Hepatocyte (in vitro differentiated cells): ENCODE data around the gene ZP1. TPM values are rescaled to one million over a fixed set of nuclear protein-coding genes. Genes with fewer than 3 reads are reported as not detected.

ENCODE experiments used
- DNase-seq: peaks from one replicate; pipeline ENCODE4 v3.0.0-alpha.2; 2016; ENCODE audit warnings: low spot score
- H2AFZ ChIP-seq: fragments of 200-600 bp; sonication (generic); 2 replicates; pipeline ENCODE4 v1.6.0; 2016; ENCODE audit warnings: antibody characterized with exemption, mild to moderate bottlenecking
- H3K27ac ChIP-seq: fragments of 200-600 bp; sonication (generic); 2 replicates; pipeline ENCODE4 v1.5.1; 2016; ENCODE audit warnings: mild to moderate bottlenecking
- H3K27me3 ChIP-seq: fragments of 200-600 bp; sonication (generic); 2 replicates; pipeline ENCODE4 v1.6.1; 2016
- H3K36me3 ChIP-seq: fragments of 200-600 bp; sonication (generic); replicated peaks from 2 replicates; pipeline ENCODE4 v1.5.1; 2016; ENCODE audit warnings: low read depth; ENCODE audit not compliant: insufficient read depth
- H3K4me1 ChIP-seq: fragments of 200-600 bp; sonication (generic); 2 replicates; pipeline ENCODE4 v1.5.1; 2016; ENCODE audit warnings: mild to moderate bottlenecking, moderate library complexity; ENCODE audit not compliant: insufficient read depth
- H3K4me2 ChIP-seq: fragments of 200-600 bp; sonication (generic); 2 replicates; pipeline ENCODE4 v1.6.0; 2016
- H3K4me3 ChIP-seq: fragments of 200-600 bp; sonication (generic); 2 replicates; pipeline ENCODE4 v1.5.1; 2016; ENCODE audit warnings: mild to moderate bottlenecking
- H3K79me2 ChIP-seq: fragments of 200-600 bp; sonication (generic); 2 replicates; pipeline ENCODE4 v1.6.0; 2017; ENCODE audit warnings: mild to moderate bottlenecking
- H3K9me2 ChIP-seq: fragments of 200-600 bp; sonication (generic); replicated peaks from 2 replicates; pipeline ENCODE4 v1.6.0; 2017; ENCODE audit warnings: mild to moderate bottlenecking; ENCODE audit not compliant: insufficient read depth
- H3K9me3 ChIP-seq: fragments of 200-600 bp; sonication (generic); 2 replicates; pipeline ENCODE4 v1.5.1; 2016; ENCODE audit warnings: low read depth, mild to moderate bottlenecking
- H4K20me1 ChIP-seq: fragments of 200-600 bp; sonication (generic); 2 replicates; pipeline ENCODE4 v1.6.0; 2016; ENCODE audit warnings: mild to moderate bottlenecking; ENCODE audit not compliant: insufficient read depth, poor library complexity, severe bottlenecking
- EZH2 ChIP-seq: fragments of 200-600 bp; sonication (generic); IDR thresholded peaks from 2 replicates; pipeline ENCODE4 v1.6.1; 2016; ENCODE audit warnings: antibody characterized with exemption, mild to moderate bottlenecking, borderline replicate concordance
- EZH2phosphoT487 ChIP-seq: fragments of 200-600 bp; sonication (generic); IDR thresholded peaks from one replicate; pipeline ENCODE4 v1.6.1; 2018; ENCODE audit warnings: antibody characterized with exemption, mild to moderate bottlenecking, low read depth, moderate library complexity; ENCODE audit not compliant: unreplicated experiment, severe bottlenecking
- WGBS: methylation state at CpG from one replicate; pipeline ENCODE4 v1.1.6; 2016; ENCODE audit warnings: low lambda C conversion rate; ENCODE audit errors: missing lambda C conversion rate; 5-methylcytosine and 5-hydroxymethylcytosine counted together
- polyA plus RNA-seq: library from polyadenylated mRNA; unstranded; fragments of >200 nt; fragmentation: Nextera tagmentation; extraction: Ambion mirVana; gene quantifications from 2 replicates; pipeline ENCODE4 v1.2.1, GENCODE V29; 2016
- total RNA-seq: library from RNA; depleted of rRNA; stranded (reverse); fragments of >200 nt; gene quantifications from 2 replicates; pipeline ENCODE4 v1.2.3, GENCODE V29; 2014
- TF ChIP-seq, protein P1 (sequence below): fragments of 200-600 bp; sonication (generic); IDR thresholded peaks from 2 replicates; pipeline ENCODE4 v1.5.1; 2016; ENCODE audit warnings: antibody characterized with exemption, mild to moderate bottlenecking; ENCODE audit not compliant: poor library complexity

Gene ZP1
- total and polyA plus RNA-seq, 2 experiments from 2014 or later: 1.6 TPM; not detected in 1

DNA sequence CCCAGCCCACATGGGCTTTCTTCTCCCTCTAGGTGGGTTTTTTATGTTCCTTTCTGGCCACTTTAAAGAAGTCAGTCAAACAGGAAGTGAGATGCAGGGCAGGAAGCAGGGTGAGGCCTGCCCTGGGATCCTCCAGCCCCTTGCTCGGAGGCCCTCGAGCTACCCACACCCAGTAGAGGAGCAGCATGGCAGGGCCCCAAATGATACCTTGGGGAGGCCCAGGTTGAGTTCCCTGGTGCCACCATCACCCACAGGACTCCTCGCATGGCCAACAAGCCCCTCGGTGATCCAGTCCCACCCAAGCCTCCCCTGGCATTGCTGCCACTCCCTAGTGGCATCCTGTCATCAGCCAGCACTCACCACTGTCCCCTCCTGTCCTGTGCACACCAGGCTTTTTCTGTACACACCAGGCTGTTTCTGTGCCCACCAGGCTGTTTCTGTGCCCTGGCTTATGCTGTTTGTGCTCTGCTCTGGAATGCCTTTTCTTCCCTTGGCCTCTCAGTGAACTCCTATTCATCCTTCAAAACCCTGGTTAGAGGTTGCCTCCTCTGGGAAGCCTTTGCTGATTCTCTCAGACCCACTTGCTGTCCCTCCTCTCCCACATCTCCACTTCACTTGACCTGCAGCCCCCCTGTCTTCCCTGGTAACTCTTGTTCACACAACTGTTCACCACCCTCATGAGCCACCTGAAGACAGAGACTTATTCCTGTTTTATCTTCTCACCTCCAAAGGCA is 8.4 kb upstream of the ZP1 start:
- Histone ChIP-seq H2AFZ (no peak overlapping the region), H3K79me2 (no peaks in the 10 kb centered on the region), H3K9me3 (no peaks in the 10 kb centered on the region), H3K27me3 (no peaks in the 10 kb centered on the region), H3K4me1 (no peaks in the 10 kb centered on the region), H3K27ac (no peak overlapping the region), H3K4me2 (no peak overlapping the region), H3K9me2 (no peaks in the 10 kb centered on the region), H4K20me1 (no peaks in the 10 kb centered on the region), H3K4me3 (no peak overlapping the region), H3K36me3 (no peaks in the 10 kb centered on the region)
- TF ChIP-seq EZH2phosphoT487 (no peak), EZH2 (no peak)
- TF ChIP-seq, protein P1, sequence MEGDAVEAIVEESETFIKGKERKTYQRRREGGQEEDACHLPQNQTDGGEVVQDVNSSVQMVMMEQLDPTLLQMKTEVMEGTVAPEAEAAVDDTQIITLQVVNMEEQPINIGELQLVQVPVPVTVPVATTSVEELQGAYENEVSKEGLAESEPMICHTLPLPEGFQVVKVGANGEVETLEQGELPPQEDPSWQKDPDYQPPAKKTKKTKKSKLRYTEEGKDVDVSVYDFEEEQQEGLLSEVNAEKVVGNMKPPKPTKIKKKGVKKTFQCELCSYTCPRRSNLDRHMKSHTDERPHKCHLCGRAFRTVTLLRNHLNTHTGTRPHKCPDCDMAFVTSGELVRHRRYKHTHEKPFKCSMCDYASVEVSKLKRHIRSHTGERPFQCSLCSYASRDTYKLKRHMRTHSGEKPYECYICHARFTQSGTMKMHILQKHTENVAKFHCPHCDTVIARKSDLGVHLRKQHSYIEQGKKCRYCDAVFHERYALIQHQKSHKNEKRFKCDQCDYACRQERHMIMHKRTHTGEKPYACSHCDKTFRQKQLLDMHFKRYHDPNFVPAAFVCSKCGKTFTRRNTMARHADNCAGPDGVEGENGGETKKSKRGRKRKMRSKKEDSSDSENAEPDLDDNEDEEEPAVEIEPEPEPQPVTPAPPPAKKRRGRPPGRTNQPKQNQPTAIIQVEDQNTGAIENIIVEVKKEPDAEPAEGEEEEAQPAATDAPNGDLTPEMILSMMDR: no peak
- WGBS: 89% methylated on average over 4 of the region's 4 CpGs
- no peak for DNase-seq

DNA sequence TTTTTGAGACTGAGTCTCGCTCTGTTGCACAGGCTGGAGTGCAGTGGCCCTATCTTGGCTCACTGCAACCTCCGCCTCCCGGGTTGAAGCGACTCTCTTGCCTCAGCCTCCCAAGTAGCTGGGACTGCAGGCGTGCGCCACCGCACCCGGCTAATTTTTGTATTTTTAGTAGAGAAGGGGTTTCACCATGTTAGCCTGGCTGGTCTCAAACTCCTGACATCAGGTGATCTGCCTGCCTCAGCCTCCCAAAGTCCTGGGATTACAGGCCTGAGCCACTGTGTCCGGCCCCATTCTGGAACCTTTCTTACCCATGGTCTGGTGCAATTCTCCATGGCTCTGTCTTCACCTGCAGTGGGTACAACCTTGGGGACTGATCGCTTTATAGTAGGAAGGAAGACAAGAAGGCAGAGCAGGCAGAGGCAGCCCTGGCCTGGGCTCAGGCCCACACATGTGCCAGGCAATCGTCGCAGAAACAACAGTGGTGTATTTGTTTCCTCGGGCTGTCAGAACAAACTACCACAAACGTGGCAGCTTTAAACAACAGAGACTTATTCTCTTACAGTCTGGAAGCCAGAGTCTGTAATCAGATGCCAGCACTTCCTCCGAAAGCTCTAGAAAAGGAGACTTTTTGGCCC is 7.6 kb upstream of the ZP1 start:
- DNase-seq: no peak
- 92% methylated on average over 15 of the region's 15 CpGs for WGBS

DNA sequence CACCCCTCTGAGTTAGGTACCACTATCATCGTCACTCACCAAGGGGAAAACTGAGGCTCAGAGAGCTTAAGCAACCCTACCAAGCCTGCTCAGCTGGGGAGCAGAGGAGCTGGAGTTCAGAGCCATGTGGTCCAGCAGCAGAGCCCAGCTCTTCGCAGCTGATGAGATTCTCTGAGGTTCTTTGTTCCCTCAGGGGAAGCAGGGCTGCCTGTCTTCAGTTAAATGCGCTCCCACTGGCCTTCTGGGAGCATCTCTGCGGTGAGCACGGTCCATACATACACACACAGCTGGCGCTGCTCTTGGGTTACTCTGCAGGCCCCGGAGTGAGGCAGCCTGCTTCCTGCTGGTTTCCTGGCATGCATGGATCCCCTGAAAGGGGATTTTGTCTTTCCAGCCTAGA is 6.4 kb upstream of the ZP1 start:
- no peaks in the 10 kb centered on the region for H3K4me1 ChIP-seq
- WGBS: 78% methylated on average over 7 of the region's 7 CpGs
- H3K36me3 ChIP-seq: no peaks in the 10 kb centered on the region
- H3K27me3 ChIP-seq: no peaks in the 10 kb centered on the region
- no peaks in the 10 kb centered on the region for H3K79me2 ChIP-seq
- no peaks in the 10 kb centered on the region for H3K9me2 ChIP-seq
- no peak overlapping the region for H2AFZ ChIP-seq
- no peaks in the 10 kb centered on the region for H4K20me1 ChIP-seq
- H3K27ac ChIP-seq: no peak overlapping the region
- DNase-seq: no peak
- H3K4me3 ChIP-seq: no peak overlapping the region
- TF ChIP-seq EZH2phosphoT487 (no peak), EZH2 (no peak)
- TF ChIP-seq, protein P1: no peak
- no peaks in the 10 kb centered on the region for H3K9me3 ChIP-seq
- no peak overlapping the region for H3K4me2 ChIP-seq

More for the DNA sequence above, 7.6 kb upstream of the ZP1 start:
- Histone ChIP-seq H3K4me2 (no peak overlapping the region), H3K36me3 (no peaks in the 10 kb centered on the region), H4K20me1 (no peaks in the 10 kb centered on the region), H3K27me3 (no peaks in the 10 kb centered on the region), H3K9me2 (no peaks in the 10 kb centered on the region), H2AFZ (no peak overlapping the region), H3K4me1 (no peaks in the 10 kb centered on the region), H3K27ac (no peak overlapping the region), H3K4me3 (no peak overlapping the region), H3K9me3 (no peaks in the 10 kb centered on the region), H3K79me2 (no peaks in the 10 kb centered on the region)
- TF ChIP-seq EZH2phosphoT487 (no peak), EZH2 (no peak)
- TF ChIP-seq, protein P1: no peak
